GM18526 (cell line): ENCODE results near the gene CFAP99.

ENCODE experiments used
- POLR2A ChIP-seq: IDR thresholded peaks from 3 replicates; pipeline ENCODE4 v1.6.1; 2011; ENCODE audit not compliant: insufficient read length; ENCODE audit errors: extremely low read depth

Gene CFAP99

DNA sequence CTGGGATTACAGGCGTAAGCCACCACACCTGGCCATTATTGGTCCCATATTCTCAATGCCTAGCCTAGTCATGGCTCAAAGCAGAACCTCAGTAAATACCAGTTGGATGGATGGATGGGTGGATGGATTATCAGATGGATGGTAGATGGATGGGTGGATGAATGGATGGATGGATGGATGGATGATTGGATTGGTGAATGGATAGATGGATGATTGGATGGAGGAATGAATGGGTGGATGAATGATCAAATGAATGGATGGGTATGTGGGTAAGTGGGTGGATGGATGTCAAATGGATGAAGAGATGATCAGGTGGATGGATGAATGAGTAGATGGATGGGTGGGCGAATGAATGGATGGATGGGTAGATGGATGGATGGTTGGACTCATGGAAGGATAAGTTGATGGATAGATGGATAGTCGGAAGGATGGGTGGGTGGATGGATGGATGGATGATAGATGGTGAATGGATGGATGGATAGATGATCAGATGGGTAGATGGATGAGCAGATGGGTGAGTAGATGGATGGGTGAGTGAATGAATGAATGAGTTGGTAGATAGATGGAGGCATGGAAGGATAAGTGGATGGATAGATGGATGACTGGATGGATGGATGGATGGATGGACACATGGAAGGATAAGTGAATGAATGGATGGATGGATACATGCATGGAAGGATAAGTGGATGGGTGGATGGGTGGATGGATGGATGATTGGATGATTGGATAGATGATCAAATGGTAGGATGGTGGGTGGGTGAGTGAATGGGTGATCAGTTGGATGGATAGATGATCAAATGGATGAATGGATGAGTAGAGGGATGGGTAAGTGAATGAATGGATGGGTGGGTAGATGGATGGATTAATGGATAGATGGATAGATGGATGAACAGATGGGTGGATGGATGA lies 28.2 kb downstream of the CFAP99 start:
- no peak for TF ChIP-seq POLR2A

DNA sequence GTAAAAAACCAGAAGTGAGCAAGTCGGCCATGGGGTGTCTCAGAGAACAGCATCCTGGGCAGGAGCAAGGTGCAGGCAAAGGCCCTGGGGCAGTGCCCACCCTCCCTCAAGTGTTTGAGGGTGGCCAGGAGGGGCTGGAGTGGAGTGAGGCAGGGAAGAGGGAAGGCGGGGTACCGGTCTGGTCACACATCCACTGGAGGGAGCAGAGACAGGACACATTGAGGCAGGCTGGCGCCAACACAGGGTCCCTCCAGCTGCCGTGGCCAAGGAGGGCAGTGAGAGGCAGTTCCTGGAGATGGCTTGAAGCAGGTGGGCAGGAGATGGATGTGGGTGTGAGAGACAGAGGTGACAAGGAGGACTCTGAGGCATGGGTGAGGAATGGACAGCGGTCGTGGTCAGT lies 29.8 kb downstream of the CFAP99 start:
- TF ChIP-seq POLR2A: no peak

DNA sequence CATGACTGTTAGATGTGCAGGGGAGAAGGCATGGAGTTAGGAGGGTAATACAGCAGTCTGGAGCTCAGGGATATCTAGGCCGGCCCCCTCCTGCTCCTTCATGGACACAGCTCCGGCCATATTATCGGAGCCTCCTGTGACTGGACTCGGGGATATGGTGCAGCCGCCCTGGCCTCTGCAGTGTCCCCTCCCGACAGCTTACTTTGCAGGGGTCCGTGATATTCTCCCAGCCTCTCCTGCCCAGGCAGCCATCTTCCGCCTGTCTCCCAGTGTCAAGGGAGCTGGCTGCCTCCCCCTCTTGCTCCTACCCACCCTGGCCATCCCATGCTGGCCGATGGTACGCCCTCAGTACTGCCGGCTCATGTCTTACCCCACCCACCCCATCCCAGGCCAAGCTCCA lies 30.3 kb downstream of the CFAP99 start:
- no peak for TF ChIP-seq POLR2A

GRCh38 chr4:2449511-2450392 lies 31.0 kb downstream of the CFAP99 start:
- TF ChIP-seq POLR2A: no peak

DNA sequence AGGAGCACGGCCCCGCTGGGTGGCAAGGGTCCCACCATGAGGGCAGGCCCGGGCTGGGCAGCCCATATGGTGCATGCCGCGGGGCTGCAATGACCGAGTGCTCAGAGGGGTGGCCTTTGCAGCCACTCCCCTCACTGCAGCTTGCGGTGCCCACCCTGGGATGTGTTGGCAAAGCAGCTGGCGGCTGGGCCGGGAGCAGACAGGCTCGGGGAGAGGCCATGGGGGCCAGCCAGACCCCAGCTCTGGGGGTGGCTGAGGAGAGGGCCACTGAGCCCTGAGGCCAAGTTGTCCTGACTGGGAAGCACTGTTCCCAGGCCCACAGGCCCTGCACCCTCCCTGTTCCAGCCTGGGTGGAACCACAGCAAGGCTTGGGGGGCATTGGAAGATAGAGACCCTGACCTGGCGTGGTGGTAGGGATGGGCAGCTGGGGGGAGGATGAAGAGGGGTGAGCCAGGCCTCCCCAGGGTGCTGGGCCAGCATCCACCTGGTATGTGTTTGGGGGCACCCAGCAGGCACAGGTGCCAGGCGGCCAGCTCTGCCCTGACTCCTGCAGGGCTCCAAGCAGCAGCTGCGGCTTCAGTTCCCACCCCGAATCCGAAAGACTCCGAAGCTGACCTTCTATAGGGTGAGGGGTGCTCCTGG lies 31.8 kb downstream of the CFAP99 start:
- no peak for TF ChIP-seq POLR2A

GRCh38 chr4:2451036-2451520 lies 32.3 kb downstream of the CFAP99 start:
- TF ChIP-seq POLR2A: no peak

DNA sequence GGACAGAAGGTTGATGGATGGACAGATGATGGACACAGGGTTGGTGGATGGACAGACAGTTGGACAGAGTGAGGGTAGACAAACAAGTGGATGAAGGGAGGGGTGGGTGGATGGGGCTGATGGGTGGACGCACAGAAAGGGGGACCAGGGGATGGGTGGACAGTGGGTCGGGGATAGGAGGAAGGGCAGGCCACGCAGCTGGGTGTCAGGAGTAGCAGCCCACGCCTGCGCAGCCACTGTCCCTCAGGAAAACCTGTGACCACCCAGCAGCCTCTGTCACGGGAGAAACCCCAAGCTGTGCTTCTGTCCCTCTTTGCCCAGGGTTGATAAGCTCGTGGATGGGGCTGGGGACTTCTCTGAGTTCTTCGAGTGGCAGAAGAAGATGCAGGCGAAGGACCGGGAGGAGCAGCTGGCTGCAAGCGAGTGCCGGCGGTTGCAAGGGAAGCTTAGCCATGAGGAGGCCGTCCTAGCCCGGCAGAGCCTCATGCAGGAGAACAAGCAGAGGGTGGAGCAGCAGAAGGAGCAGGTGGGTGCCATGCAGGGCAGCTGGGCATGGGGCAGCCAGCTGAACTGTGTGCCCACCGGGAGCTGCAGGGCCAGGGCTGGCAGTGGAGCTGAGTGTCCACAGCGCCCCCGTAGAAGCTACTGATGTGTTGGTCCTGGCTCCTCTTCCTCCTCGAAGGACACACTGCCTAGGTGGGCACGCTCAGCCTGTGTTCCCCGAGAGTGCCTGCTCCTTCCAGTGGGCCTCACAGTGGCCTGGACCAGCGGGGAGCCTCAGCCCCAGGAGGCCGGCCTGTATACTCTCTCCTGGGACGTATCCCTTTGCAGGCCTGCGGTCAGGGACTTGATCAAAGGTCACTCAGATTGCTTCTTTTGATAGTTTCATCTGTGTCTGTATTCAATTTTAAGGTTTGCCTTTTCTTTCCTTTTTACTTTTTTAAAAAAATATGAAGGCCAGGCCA lies 33.3 kb downstream of the CFAP99 start:
- no peak for TF ChIP-seq POLR2A

DNA sequence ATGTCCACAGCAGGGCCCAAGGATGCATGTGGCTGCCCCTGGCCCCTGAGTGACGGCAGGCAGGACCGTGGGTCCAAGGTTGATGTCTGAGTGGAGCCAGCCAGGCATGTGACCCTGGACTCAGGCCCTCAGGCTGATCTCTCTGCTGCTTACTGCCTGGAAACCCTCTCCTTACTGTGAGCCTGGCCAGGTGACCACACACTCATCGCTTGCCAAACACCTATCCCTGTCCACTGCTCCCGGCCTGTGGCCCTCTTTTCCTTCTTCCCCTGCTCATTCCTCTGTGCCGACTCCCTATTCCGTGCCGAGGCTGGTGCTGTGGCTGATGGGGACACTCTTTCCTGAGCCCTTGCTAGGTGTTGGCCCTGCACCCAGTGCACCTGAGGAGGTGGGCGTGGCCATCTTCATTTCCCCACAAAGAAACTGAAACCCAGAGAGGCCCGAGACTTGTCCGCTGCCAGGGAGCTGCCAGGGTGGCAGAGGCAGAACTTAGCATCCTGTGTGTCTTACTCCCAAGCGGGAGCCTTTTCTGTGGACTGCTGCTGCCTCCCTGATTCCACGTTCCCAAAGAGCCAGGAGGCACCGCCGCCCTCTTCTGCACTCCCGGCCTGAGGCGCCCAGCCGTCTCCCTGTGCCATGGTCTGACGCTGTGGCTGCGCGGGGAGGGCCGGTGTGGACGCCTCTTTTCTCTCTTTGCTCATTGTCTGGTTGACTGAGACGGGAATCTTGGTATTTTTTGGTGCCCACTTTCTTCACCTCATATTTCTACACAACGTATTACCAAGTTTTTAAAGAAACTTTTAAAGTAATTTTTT lies 38.9 kb downstream of the CFAP99 start:
- no peak for TF ChIP-seq POLR2A

DNA sequence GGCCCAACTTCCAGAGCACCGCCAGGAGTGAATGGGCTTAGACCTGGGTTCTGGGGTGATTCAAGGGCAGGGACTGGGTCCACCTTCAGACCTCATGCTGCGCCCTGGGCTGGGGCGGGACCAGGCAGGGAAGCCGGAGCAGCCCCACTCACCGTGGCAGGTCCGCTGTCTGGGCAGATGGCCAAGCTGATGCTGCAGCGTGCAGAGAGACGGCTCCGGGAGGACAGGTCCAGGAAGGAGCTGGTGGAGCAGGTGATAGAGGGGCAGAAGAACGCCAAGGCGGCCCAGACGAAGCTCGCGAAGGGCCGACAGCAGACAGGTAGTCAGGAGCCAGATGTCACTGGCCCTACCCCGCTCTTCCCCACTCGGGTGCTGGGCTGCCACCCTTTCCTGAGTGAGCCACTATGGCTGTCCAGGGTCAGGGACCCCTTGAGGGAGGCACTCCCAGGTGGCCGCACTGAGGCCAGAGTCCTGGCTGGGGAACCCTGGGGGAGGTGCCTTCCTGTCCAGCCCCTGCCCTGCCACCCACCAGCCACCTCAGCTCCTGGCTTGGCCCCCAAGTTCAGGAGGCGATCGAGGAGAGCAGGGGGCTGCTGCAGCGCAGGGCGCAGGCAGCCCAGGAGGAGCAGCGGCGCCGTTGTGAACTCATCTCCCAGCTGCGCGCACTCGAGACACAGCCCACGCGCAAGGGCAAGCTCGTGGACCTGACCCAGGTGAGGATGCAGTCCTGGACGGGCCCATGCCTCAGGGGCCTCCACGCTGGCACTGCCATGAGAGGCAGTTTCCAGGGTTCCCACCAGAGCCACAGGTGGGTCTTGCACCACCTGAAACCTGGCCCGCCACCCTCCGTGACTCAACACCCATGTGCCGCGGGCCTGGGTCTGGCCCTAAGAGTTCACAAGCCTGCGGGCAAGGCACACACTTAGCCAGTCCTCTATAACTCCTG lies 40.1 kb downstream of the CFAP99 start:
- TF ChIP-seq POLR2A: no peak

- no peak for TF ChIP-seq POLR2A
Observed at GRCh38 chr4:2459589-2460349, 41.0 kb downstream of the CFAP99 start.

- TF ChIP-seq POLR2A: no peak
Observed at GRCh38 chr4:2461246-2461960, 42.6 kb downstream of the CFAP99 start.
